ENCODE data around the gene PHF11. TPM values are rescaled to one million over a fixed set of nuclear protein-coding genes. Genes with fewer than 3 reads are reported as not detected.

PHF11 gene
- total and polyA plus RNA-seq, 4 donors = 40.4 to 76.2 (median 46.3) TPM

DNA sequence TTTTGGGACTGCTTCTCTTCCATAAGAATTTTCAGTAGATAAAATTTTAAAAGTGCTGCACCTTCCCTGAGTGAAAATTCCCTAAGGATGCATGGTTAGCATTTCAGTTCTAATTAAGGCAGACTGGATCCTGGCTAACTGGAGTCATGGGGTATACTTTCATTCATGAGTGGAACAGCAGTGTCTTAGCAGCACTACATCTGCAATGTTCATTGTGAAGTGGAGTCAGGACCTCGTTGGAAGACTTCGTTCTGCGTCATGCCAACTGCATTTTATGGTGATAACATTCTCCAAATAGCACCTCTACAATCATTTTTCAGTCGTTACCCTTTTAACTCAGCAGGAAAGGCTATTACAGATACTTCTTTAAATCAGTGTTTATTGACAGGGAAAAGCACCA is 25.5 kb downstream of the PHF11 start:
- TF ChIP-seq, protein P1, sequence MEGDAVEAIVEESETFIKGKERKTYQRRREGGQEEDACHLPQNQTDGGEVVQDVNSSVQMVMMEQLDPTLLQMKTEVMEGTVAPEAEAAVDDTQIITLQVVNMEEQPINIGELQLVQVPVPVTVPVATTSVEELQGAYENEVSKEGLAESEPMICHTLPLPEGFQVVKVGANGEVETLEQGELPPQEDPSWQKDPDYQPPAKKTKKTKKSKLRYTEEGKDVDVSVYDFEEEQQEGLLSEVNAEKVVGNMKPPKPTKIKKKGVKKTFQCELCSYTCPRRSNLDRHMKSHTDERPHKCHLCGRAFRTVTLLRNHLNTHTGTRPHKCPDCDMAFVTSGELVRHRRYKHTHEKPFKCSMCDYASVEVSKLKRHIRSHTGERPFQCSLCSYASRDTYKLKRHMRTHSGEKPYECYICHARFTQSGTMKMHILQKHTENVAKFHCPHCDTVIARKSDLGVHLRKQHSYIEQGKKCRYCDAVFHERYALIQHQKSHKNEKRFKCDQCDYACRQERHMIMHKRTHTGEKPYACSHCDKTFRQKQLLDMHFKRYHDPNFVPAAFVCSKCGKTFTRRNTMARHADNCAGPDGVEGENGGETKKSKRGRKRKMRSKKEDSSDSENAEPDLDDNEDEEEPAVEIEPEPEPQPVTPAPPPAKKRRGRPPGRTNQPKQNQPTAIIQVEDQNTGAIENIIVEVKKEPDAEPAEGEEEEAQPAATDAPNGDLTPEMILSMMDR (IDR thresholded peaks at IDR 0.05; ENCODE audit: control extremely low read depth, extremely low read depth) = no peak
- Histone ChIP-seq H3K9ac (ENCODE audit: insufficient read depth in 1 of 2, low read length in 2 of 2) (no peak overlapping the region), H3K4me1 (ENCODE audit: control insufficient read depth in 5 of 5, insufficient read depth in 5 of 5, low read length in 5 of 5) (peaks cover 0 to 6% (median 0%) of the 10 kb centered on the region in 5 donors), H3K27me3 (ENCODE audit: control insufficient read depth in 3 of 3, insufficient read depth in 3 of 3, low read length in 2 of 3) (no peaks in the 10 kb centered on the region), H3K9me3 (ENCODE audit: control insufficient read depth in 4 of 4, insufficient read depth in 3 of 4, low read length in 3 of 4) (no peaks in the 10 kb centered on the region), H3K4me3 (no peak overlapping the region), H3K27ac (ENCODE audit: low read depth in 1 of 2, low read length in 1 of 2) (no peak overlapping the region), H3K36me3 (ENCODE audit: control insufficient read depth in 4 of 4, insufficient read depth in 4 of 4, low read length in 4 of 4) (peaks cover 9 to 14% (median 11%) of the 10 kb centered on the region in 4 donors)
- ATAC-seq (ENCODE audit: insufficient read depth, low FRiP score) (no peak), DNase-seq (no peak)
- WGBS, 2 donors = 78 to 94% methylated on average over 4 of the region's 4 CpGs

DNA sequence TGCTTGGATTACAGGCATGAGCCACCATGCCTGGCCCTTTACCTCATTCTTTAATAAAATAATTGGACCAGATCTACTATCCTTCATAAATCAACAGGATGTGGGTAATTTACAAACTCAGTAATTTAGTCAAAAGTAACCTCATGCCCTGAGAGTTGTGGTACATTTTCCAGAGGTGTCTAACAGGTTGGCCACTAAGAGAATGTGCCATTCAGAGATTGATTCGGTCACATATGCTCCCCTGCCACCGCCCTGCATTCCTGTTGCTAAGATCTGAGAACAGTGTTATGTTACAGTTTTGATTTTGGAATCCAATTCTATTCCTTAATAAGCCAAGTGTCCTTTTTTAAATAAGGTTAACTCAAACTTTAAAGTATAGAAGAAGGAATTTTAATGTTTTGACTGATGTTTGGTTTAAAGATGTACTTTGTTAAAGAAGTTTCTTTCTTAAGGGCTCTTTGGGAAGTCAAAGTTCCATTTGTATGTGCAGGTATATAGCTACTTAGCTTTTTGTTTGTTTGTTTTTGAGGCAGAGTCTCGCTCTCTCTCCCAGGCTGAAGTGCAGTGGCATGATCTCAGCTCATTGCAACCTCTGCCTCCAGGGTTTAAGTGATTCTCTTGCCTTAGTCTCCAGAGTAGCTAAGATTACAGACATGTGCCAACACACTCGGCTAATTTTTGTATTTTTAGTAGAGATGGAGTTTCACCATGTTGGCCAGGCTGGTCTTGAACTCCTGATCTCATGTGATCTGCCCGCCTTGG is 29.2 kb downstream of the PHF11 start:
- Histone ChIP-seq H3K9me3 (ENCODE audit: control insufficient read depth in 4 of 4, insufficient read depth in 3 of 4, low read length in 3 of 4) (no peaks in the 10 kb centered on the region), H3K4me1 (ENCODE audit: control insufficient read depth in 5 of 5, insufficient read depth in 5 of 5, low read length in 5 of 5) (peaks cover 0 to 6% (median 0%) of the 10 kb centered on the region in 5 donors), H3K27me3 (ENCODE audit: control insufficient read depth in 3 of 3, insufficient read depth in 3 of 3, low read length in 2 of 3) (no peaks in the 10 kb centered on the region), H3K4me3 (no peak overlapping the region), H3K36me3 (ENCODE audit: control insufficient read depth in 4 of 4, insufficient read depth in 4 of 4, low read length in 4 of 4) (peaks cover 5 to 9% (median 7%) of the 10 kb centered on the region in 4 donors), H3K27ac (ENCODE audit: low read depth in 1 of 2, low read length in 1 of 2) (no peak overlapping the region), H3K9ac (ENCODE audit: insufficient read depth in 1 of 2, low read length in 2 of 2) (no peak overlapping the region)
- ATAC-seq (ENCODE audit: insufficient read depth, low FRiP score) (no peak), DNase-seq (no peak)
- TF ChIP-seq, protein P1 (IDR thresholded peaks at IDR 0.05; ENCODE audit: control extremely low read depth, extremely low read depth) = no peak
- WGBS, 2 donors = 83 to 86% methylated on average over 5 of the region's 5 CpGs

DNA sequence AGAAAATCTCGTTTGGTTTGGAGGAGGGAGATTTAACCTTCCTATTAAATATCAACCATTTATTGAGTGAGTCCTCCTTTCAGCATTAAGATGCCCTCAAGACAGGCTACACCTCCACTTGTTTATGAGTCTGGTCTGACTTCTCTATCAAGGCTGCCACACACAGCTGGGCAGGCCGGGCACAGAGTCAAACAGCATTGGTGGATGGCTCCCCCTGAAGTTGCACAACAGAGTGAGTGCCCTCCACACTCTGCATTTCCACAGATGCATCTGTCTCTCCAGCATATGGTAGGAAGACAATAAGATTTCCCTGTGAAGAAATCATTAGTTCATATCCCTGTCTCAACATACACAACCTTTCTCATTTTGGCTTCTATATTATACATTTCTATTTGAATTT is 31.4 kb downstream of the PHF11 start:
- TF ChIP-seq, protein P1 (IDR thresholded peaks at IDR 0.05; ENCODE audit: control extremely low read depth, extremely low read depth) = no peak
- DNase-seq = no peak
- no peaks in the 10 kb centered on the region for H3K9me3 ChIP-seq (ENCODE audit: control insufficient read depth in 4 of 4, insufficient read depth in 3 of 4, low read length in 3 of 4)
- no peak for ATAC-seq (ENCODE audit: insufficient read depth, low FRiP score)
- WGBS, 2 donors = 53 to 64% methylated on average over 2 of the region's 2 CpGs
- peaks cover 2 to 9% (median 5%) of the 10 kb centered on the region in 4 donors for H3K36me3 ChIP-seq (ENCODE audit: control insufficient read depth in 4 of 4, insufficient read depth in 4 of 4, low read length in 4 of 4)
- no peak overlapping the region for H3K27ac ChIP-seq (ENCODE audit: low read depth in 1 of 2, low read length in 1 of 2)
- H3K4me1 ChIP-seq (ENCODE audit: control insufficient read depth in 5 of 5, insufficient read depth in 5 of 5, low read length in 5 of 5) = peaks cover 0 to 4% (median 0%) of the 10 kb centered on the region in 5 donors
- H3K9ac ChIP-seq (ENCODE audit: insufficient read depth in 1 of 2, low read length in 2 of 2) = no peak overlapping the region
- no peak overlapping the region for H3K4me3 ChIP-seq
- H3K27me3 ChIP-seq (ENCODE audit: control insufficient read depth in 3 of 3, insufficient read depth in 3 of 3, low read length in 2 of 3) = no peaks in the 10 kb centered on the region
